ENCODE measurements around the gene PLEKHM2.

Gene PLEKHM2

DNA sequence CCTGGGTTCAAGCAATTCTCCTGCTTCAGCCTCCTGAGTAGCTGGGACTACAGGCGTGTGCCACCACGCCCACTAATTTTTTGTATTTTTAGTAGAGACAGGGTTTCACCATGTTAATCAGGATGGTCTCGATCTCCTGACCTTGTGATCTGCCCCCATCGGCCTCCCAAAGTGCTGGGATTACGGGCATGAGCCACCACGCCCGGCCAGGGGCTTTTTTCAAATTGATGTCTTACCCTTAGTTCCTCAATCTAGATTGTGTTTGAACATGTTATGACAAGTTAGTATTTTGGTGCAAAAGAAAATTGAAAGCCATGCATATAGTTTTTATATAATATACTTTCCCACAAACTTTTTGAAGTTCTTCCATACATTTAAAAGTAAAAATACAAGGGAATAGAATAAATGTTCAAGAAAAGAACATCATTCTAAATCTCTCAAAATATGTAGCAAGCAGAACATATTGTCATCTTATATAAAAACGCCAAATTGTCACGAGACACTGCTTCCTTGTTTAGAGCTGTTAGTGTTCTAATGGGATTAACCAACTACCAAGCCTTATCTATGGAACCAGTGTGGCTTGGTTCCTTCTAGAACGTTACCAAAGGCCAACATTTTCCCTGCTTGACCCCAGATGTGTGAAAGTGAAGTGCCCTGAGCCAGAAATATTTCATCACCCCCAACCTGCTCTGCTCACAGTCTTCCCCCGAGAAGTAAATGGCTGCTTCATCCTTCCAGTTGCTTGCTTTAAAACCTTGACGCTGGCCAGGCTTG, 9.5 kb upstream of the PLEKHM2 start:
- TF ChIP-seq, protein P1, sequence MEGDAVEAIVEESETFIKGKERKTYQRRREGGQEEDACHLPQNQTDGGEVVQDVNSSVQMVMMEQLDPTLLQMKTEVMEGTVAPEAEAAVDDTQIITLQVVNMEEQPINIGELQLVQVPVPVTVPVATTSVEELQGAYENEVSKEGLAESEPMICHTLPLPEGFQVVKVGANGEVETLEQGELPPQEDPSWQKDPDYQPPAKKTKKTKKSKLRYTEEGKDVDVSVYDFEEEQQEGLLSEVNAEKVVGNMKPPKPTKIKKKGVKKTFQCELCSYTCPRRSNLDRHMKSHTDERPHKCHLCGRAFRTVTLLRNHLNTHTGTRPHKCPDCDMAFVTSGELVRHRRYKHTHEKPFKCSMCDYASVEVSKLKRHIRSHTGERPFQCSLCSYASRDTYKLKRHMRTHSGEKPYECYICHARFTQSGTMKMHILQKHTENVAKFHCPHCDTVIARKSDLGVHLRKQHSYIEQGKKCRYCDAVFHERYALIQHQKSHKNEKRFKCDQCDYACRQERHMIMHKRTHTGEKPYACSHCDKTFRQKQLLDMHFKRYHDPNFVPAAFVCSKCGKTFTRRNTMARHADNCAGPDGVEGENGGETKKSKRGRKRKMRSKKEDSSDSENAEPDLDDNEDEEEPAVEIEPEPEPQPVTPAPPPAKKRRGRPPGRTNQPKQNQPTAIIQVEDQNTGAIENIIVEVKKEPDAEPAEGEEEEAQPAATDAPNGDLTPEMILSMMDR (IDR thresholded peaks at IDR 0.05; ENCODE audit: low read depth, low read length) = no peak
- DNase-seq (ENCODE audit: low read depth in 2 of 2) = peak in 1 of 2 donors; percentile 13
- no peak overlapping the region for H3K4me3 ChIP-seq (replicated peaks in 1 of 2; ENCODE audit: low read depth in 2 of 2, low read length in 2 of 2)

DNA sequence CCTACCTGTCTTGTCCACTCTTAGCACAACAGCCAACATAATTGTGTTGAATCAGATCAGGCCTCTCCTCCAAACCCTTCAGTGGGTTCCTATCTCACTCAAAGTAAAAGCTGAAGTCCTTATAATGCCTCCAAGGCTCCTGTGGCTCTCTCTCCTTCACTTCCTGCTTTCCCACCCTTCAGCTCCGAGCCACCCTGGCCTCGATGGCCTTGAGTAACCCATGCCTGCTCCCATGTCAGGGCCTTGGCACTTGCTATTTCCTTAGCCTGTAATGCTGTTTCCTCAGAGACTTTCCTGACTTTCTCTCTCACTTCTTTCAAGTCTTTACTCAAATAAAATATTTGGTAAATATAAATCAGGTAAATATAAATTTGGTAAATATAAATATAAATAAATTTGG, 8.1 kb upstream of the PLEKHM2 start:
- no peak overlapping the region for H3K4me3 ChIP-seq (replicated peaks in 1 of 2; ENCODE audit: low read depth in 2 of 2, low read length in 2 of 2)
- no peak for DNase-seq (ENCODE audit: low read depth in 2 of 2)
- TF ChIP-seq, protein P1 (IDR thresholded peaks at IDR 0.05; ENCODE audit: low read depth, low read length) = no peak

DNA sequence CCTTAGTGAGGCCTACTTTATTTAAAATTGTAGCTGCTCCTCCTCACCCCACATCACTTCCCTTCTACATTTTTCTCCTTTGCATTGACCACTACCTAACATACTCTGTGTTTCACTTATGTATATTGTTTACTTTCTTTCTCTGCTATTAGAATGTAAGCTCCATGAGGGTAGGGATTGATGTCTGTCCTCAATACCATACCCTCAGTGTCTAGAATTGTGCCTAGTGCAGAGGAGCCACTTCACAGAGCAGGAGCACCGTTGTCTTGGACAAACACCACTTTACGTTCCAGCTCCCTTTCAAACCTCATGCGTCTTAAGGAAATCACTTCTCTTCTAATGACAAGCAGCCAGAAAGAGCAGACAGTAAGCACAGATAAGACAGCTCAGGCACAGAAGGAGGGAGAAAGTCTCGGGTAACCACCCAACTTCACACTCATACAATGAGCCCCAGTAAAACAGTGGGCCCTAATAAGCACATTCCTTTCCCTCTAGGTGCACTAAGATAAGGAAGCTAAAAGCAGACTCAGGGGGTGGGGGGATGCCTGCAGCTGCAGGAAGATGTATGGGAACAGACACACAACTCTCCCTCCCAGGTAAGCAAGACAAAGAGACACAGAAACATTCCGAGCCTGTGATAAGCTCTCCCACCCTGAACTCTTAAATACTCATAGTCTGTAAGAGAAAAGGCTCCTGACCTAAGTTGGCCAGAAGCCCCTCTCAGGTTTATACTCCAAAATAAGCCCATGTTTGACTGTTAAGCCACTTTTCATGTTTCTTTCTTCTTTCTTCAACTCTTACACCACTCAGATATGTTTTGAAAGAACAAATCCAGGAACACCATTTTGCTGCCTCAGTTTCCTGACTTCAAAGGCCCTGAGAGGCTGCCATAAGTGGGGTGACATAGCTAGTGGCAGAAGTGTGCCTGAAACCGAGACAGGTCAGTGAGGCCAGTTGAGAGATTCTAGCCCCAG, 7.1 kb upstream of the PLEKHM2 start:
- DNase-seq (ENCODE audit: low read depth in 2 of 2) = no peak
- TF ChIP-seq, protein P1 (IDR thresholded peaks at IDR 0.05; ENCODE audit: low read depth, low read length) = no peak
- no peak overlapping the region for H3K4me3 ChIP-seq (replicated peaks in 1 of 2; ENCODE audit: low read depth in 2 of 2, low read length in 2 of 2)

DNA sequence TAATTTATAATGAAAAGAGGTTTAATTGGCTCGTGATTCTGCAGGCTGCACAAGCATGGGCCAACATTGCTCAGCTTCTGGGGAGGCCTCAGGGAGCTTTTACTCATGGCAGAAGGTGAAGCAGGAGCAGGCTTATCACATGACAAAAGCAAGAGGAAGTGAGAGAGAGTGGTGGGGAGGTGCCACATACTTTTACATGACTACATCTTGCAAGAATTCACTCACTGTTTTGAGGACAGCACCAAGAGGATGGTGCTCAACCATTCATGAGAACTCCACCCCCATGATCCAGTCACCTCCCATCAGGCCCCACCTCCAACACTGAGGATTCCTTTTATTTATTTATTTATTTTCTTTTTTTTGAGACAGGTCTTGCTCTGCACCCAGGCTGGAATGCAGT, 5.5 kb upstream of the PLEKHM2 start:
- no peak overlapping the region for H3K4me3 ChIP-seq (replicated peaks in 1 of 2; ENCODE audit: low read depth in 2 of 2, low read length in 2 of 2)
- peak; percentile 77 to 93 for DNase-seq (ENCODE audit: low read depth in 2 of 2)
- TF ChIP-seq, protein P1 (IDR thresholded peaks at IDR 0.05; ENCODE audit: low read depth, low read length) = no peak

DNA sequence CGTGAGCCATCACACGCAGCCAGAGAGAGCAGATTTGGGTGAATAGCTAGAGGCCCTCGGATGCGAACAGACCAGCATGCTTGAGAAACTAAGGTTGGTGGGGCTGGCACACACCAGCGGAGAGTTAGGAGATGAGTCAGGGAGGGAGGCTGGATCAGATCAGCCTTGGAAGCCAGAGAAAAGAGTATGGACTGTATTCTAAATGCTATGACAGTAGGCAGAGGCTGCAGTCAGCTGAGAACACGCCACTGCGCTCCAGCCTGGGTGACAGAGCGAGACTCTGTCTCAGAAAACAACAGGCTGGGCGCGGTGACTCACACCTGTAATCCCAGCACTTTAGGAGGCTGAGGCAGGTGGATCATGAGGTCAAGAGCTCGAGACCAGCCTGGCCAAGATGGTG, 4.0 kb upstream of the PLEKHM2 start:
- peak; percentile 67 to 87 for DNase-seq (ENCODE audit: low read depth in 2 of 2)
- TF ChIP-seq, protein P1 (IDR thresholded peaks at IDR 0.05; ENCODE audit: low read depth, low read length) = no peak
- no peak overlapping the region for H3K4me3 ChIP-seq (replicated peaks in 1 of 2; ENCODE audit: low read depth in 2 of 2, low read length in 2 of 2)

DNA sequence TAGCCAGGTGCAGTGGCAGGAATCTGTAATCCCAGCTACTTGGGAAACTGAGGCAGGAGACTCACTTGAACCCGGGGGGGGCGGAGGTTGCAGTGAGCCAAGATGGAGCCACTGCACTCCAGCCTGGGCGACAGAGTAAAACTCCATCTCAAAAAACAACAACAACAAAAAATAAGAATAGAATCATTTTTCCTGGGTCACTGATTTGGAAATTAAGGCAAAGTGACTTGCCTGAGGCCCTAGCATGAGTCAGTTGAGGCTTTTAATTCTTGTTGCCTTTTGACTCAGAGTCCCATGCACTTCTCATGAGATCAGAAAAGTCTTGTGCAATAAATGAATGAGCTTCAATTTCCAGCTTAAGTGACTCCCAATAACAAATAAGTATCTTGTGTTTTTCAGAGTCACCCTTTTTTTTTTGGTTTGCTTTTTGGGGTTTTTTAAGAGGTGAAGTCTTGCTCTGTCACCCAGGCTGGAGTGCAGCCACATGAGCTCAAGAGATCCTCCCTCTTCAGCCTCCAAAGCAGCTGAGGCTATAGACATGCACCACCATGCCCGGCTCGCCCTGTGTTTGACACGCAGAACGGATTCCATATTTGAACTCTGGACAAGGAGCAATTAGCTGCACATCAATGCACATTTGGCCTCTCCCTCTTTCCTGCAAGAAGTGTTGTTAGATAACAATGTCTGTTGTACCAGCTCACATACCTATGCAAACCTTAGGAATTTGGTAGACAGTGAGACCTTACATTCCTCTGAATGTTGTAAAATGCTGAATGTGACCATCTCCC, 3.4 kb upstream of the PLEKHM2 start:
- DNase-seq (ENCODE audit: low read depth in 2 of 2) = peak; percentile 89 to 98
- H3K4me3 ChIP-seq (replicated peaks in 1 of 2; ENCODE audit: low read depth in 2 of 2, low read length in 2 of 2) = no peak overlapping the region
- TF ChIP-seq, protein P1 (IDR thresholded peaks at IDR 0.05; ENCODE audit: low read depth, low read length) = no peak
